Activated CD8-positive, alpha-beta T cell treated with anti-CD3 and anti-CD28 coated beads for 36 hours (primary cell): ENCODE results near the gene ANKRD11. TPM values are rescaled to one million over a fixed set of nuclear protein-coding genes. Genes with fewer than 3 reads are reported as not detected.
A peak's percentile ranks its signal among the peaks of the same experiment; 100 is the strongest.
"Not testable (repeated sequence)": the region's sequence is repeated elsewhere in the genome, so short reads cannot be mapped to it uniquely, and the experiment has no call there.

ENCODE experiments used
- ATAC-seq: fragments of 200-7000 bp; cut with Tn5 transposase; one replicate; pipeline ENCODE4 v1.10.0; 2021; ENCODE audit warnings: mild to moderate bottlenecking, moderate library complexity
- CTCF ChIA-PET: fragments of 350-600 bp; sonication (Branson Sonifier 250); formaldehyde crosslinking; loops from one replicate; lab custom pipeline; 2021; ENCODE audit warnings: antibody characterized with exemption; lab: Charles Lee
- POLR2A ChIA-PET: fragments of 350-600 bp; sonication (Branson Sonifier 250); formaldehyde crosslinking; loops from one replicate; lab custom pipeline; 2021; ENCODE audit warnings: antibody characterized with exemption; lab: Charles Lee
- DNase-seq: peaks from one replicate; pipeline ENCODE4 v3.0.0-alpha.2; 2020
- H3K27ac Mint-ChIP-seq: one replicate; pipeline ENCODE4 v1.8.0; 2021; ENCODE audit warnings: mild to moderate bottlenecking, mixed read lengths
- H3K27me3 Mint-ChIP-seq: one replicate; pipeline ENCODE4 v1.8.0; 2021; ENCODE audit warnings: mixed read lengths
- H3K36me3 Mint-ChIP-seq: one replicate; pipeline ENCODE4 v1.8.0; 2021; ENCODE audit warnings: low read depth, mixed read lengths
- H3K4me1 Mint-ChIP-seq: one replicate; pipeline ENCODE4 v1.8.0; 2021; ENCODE audit warnings: low read depth, mixed read lengths
- H3K4me3 Mint-ChIP-seq: one replicate; pipeline ENCODE4 v1.8.0; 2021; ENCODE audit warnings: mild to moderate bottlenecking, moderate library complexity, mixed read lengths
- H3K9me3 Mint-ChIP-seq: one replicate; pipeline ENCODE4 v1.8.0; 2021; ENCODE audit warnings: mixed read lengths
- intact Hi-C: fragments of 100-400 bp; cut with micrococcal nuclease; formaldehyde crosslinking; loops from one replicate; pipeline ENCODE4 v1.10.0; 2022
- total RNA-seq, 2 experiments: library from RNA; stranded (reverse); gene quantifications; one replicate each; pipeline ENCODE4 v1.2.3, GENCODE V29; 2021
- TF ChIP-seq, protein P1 (sequence below): fragments of 200-600 bp; IDR thresholded peaks from one replicate; pipeline ENCODE4 v1.8.0; 2022; ENCODE audit warnings: antibody characterized with exemption, mild to moderate bottlenecking

The ANKRD11 gene
- total RNA-seq, 2 experiments from 2014 or later, result 145 to 147 TPM

DNA sequence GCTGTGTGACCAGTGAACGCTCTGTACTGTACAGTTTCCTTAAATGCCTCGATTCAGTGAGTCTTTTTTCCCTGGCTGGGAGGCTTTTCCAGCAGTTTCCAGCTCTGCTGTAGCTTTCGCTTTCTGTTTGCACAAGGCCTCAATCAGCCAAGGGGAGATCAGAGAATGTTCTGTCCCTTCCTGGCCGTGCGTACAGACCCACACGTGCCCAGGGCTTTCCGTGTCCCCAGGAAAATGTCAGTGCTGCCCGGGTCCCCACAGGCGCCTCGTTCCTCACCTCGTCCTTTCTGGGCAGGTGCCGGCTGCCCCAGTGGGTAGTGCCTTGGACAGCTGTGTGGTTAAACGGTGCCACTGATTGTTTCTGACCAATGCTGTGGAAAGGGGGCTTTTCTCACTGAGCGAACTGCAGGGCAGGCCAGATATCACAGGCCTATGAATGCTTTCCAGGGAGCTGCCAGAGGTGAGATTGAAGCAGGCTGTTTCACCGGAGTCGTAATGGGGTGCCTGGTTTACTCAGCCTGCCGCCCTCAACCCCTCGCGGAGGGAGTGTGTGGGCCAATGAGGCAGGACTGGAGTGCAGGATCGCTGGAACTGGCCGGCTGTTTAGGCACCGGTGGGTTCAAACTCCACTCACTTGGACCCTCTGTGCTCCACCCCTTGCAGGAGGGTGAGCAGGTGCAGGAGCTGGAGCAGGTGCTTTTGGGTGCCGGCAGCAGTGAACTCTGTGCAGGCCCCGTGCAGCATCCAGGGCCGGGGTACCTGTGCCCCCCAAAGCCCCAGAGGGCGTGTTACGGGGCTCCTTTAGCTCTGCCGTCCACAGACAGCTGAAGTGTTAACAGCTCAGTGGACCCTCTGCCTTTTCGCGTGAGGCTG is 228.4 kb downstream of the ANKRD11 start:
- Mint-ChIP-seq H3K4me3 (no peak overlapping the region), H3K27me3 (peaks cover 8% of the 10 kb centered on the region), H3K9me3 (peaks cover under 1% of the 10 kb centered on the region), H3K36me3 (peaks cover under 1% of the 10 kb centered on the region), H3K4me1 (peaks cover 10% of the 10 kb centered on the region), H3K27ac (no peak overlapping the region)
- ATAC-seq, result no peak
- DNase-seq, result no peak
- TF ChIP-seq, protein P1, sequence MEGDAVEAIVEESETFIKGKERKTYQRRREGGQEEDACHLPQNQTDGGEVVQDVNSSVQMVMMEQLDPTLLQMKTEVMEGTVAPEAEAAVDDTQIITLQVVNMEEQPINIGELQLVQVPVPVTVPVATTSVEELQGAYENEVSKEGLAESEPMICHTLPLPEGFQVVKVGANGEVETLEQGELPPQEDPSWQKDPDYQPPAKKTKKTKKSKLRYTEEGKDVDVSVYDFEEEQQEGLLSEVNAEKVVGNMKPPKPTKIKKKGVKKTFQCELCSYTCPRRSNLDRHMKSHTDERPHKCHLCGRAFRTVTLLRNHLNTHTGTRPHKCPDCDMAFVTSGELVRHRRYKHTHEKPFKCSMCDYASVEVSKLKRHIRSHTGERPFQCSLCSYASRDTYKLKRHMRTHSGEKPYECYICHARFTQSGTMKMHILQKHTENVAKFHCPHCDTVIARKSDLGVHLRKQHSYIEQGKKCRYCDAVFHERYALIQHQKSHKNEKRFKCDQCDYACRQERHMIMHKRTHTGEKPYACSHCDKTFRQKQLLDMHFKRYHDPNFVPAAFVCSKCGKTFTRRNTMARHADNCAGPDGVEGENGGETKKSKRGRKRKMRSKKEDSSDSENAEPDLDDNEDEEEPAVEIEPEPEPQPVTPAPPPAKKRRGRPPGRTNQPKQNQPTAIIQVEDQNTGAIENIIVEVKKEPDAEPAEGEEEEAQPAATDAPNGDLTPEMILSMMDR, result no peak
- intact Hi-C loops, result no loop called here
- ChIA-PET CTCF (interaction anchor here (1.4 kb wide), 1 partner anchor 27 kb away, joined by 3 read pairs; no protein-coding TSS in a partner anchor), POLR2A (interaction anchor here (0.7 to 0.9 kb wide), 2 partner anchors 11 to 20 kb away, joined by 3 read pairs; no protein-coding TSS in a partner anchor)

DNA sequence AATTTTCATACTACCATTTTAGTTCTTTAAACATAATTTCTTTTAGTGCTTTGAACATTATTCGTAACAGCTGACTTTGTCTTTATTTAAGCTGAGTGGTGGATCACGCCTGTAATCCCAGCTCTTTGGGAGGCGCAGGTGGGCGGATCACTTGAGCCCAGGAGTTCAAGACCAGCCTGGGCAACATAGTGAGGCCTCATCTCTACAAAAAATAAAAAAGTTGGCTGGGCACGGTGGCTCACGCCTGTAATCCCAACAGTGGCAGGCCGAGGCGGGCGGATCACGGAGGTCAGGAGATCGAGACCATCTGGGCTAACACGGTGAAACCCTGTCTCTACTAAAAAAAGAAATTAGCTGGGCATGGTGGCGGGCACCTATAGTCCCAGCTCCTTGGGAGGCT is 230.5 kb downstream of the ANKRD11 start:
- H3K4me1 Mint-ChIP-seq, result peaks cover 16% of the 10 kb centered on the region
- intact Hi-C loops, H3K9me3 Mint-ChIP-seq, H3K36me3 Mint-ChIP-seq, H3K4me3 Mint-ChIP-seq, ATAC-seq, H3K27ac Mint-ChIP-seq, DNase-seq: not testable (repeated sequence)
- peaks cover 18% of the 10 kb centered on the region for H3K27me3 Mint-ChIP-seq
- ChIA-PET POLR2A (interaction anchor here (0.6 kb wide), 1 partner anchor 39 kb away, joined by 3 read pairs; no protein-coding TSS in a partner anchor), CTCF (interaction anchor here (0.9 kb wide), 1 partner anchor 29 kb away, joined by 3 read pairs; no protein-coding TSS in a partner anchor)

DNA sequence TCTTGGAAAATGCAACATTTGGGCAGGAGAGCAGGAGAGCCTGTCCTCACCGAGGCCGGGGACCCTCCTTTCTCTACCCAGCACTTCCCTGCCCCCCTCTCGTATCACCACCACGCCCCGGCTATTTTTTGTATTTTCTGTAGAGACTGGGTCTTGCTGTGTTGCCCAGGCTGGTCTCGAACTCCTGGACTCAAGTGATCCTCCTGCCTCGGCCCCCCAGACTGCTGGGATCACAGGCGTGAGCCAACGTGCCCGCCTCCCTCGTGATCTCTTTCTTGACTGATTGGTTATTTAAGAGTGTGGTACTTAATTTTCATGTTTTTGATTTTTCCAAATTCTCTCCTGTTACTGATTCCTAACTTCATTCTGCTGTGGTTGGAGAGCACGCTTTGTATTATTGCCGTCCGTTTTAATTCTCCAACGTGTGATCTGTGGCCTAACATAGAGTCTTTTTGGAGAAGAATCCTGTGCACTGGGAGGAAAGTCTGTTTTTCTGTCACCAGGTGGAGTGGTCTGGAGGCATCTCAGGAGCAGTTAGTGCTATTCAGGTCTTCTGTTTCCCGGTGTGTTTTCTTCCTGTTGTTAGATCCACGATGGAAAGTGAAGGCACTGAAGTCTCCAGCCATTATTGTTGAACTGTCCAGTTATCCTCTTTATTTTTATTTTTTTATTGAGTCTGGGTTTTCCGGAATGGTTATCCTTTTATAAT is 232.4 kb downstream of the ANKRD11 start:
- peaks cover 18% of the 10 kb centered on the region for H3K27me3 Mint-ChIP-seq
- H3K4me1 Mint-ChIP-seq, result peaks cover 16% of the 10 kb centered on the region
- intact Hi-C loops, result no loop called here
- H3K4me3 Mint-ChIP-seq, result peak overlapping the region; percentile 60
- TF ChIP-seq, protein P1, result no peak
- DNase-seq (no peak), ATAC-seq (no peak)
- no peak overlapping the region for H3K27ac Mint-ChIP-seq
- POLR2A ChIA-PET, result interaction anchor here (1.0 kb wide), 1 partner anchor 17 kb away, joined by 3 read pairs; no protein-coding TSS in a partner anchor
- H3K9me3 Mint-ChIP-seq, result peaks cover 5% of the 10 kb centered on the region
- peaks cover 5% of the 10 kb centered on the region for H3K36me3 Mint-ChIP-seq
- CTCF ChIA-PET, result no interaction called here

DNA sequence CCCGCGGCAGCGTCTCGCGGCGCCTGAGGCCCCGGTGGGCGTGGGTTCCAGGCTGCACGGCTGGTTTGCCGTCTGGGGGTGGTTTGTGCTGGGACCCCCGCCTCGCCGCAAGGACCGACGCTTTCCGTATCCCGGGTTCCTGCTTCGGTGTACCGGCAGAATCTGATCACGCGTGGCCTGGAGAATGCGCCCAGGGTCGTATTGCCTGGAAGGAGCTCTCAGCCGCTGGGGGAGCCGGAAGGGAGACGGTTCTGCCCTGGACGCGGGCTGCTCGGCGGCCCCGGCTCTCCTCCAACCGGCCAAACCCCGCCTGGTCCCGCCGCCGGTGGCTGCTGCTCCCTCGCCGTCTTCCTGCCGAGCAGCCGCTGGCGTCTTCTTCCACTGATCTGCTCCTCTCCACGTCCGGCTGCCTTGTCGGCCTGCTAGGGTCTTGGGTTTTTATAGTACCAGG is 233.1 kb downstream of the ANKRD11 start:
- ATAC-seq, result peak; percentile 31
- intact Hi-C loops, result no loop called here
- Mint-ChIP-seq H3K27ac (no peak overlapping the region), H3K36me3 (peaks cover 5% of the 10 kb centered on the region), H3K27me3 (peaks cover 18% of the 10 kb centered on the region), H3K9me3 (peaks cover 5% of the 10 kb centered on the region), H3K4me1 (peaks cover 16% of the 10 kb centered on the region), H3K4me3 (peak overlapping the region; percentile 60)
- DNase-seq, result peak; percentile 23
- TF ChIP-seq, protein P1, result no peak
- ChIA-PET POLR2A (interaction anchor here (1.0 kb wide), 1 partner anchor 16 kb away, joined by 3 read pairs; no protein-coding TSS in a partner anchor), CTCF (no interaction called here)

DNA sequence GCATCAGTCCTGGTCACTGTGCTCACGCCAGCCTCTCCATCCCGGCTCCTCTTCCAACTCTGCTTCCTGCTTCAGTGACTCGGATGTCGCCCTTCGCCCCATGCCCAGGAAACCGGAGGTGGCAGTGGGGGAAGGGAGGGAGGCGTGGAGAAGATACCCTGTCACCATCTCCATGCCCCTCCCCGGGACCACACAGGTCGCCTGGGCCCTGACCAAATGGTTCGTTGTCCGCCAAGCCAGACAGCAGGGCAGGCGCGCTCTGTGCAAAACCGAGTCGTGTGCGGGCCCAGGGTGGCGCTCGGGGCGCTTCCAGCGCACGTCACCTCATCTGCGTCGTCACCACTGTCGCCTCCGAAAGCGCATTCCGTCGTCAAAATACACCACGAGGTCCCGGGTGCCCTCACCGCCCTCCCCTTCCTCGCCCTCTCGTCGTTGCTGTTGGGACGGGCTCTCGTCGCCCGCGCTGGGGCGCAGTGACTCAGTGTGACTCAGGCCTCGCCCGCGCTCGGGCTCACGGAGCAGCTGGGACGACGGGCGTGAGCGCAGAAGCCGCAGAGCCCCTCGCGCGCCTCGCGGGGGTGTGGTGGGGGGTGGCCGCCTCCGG is 233.6 kb downstream of the ANKRD11 start:
- peaks cover 5% of the 10 kb centered on the region for H3K36me3 Mint-ChIP-seq
- intact Hi-C loops, result no loop called here
- H3K4me3 Mint-ChIP-seq, result peak overlapping the region; percentile 51
- ChIA-PET POLR2A (interaction anchor here (1.0 kb wide), 1 partner anchor 16 kb away, joined by 3 read pairs; no protein-coding TSS in a partner anchor), CTCF (no interaction called here)
- TF ChIP-seq, protein P1, result no peak
- DNase-seq (peak; percentile 89), ATAC-seq (peak; percentile 99)
- peak overlapping the region; percentile 55 for H3K27ac Mint-ChIP-seq
- H3K27me3 Mint-ChIP-seq, result peaks cover 18% of the 10 kb centered on the region
- H3K9me3 Mint-ChIP-seq, result peaks cover 5% of the 10 kb centered on the region
- peaks cover 16% of the 10 kb centered on the region for H3K4me1 Mint-ChIP-seq
